ENCODE results near the gene ITM2A. TPM values are rescaled to one million over a fixed set of nuclear protein-coding genes. Genes with fewer than 3 reads are reported as not detected.

ITM2A gene
- total RNA-seq, 1 experiment from 2014 or later, result not detected

DNA sequence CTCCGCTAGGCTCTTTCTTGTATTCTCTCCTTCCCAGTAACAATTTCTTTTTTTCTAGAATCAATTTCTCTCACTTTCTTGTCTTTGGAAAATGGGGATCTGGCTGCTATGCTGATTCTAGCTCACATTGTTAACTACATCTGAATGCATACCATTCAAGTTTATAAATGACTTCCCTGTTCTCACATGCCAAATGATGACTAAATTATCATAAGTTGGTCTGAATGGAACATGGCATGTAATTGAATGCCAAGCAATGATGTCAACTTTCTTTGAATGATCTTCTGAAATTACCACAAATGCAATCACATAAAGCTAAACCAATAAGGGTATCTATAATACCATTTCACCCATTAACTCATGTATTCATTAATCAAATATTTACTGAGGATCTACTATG, 2.7 kb upstream of the ITM2A start:
- ChIA-PET CTCF (no interaction called here), POLR2A (no interaction called here), RAD21 (ENCODE audit: low non-redundant PET in 1 of 2, low total read pairs in 2 of 2, uncharacterized antibody in 2 of 2, unreplicated experiment in 2 of 2) (no interaction called here)
- no peaks in the 10 kb centered on the region for H3K9me3 ChIP-seq (ENCODE audit: control insufficient read depth in 1 of 2, insufficient read depth in 1 of 2, low read depth in 1 of 2, low read length in 2 of 2)
- H4K20me1 ChIP-seq (ENCODE audit: insufficient read depth), result no peaks in the 10 kb centered on the region
- no peak for ATAC-seq
- H3K4me3 ChIP-seq (replicated peaks in 1 of 2; ENCODE audit: low read depth in 1 of 2, low read length in 2 of 2), result no peak overlapping the region
- H3K9me2 ChIP-seq (ENCODE audit: insufficient read depth), result no peaks in the 10 kb centered on the region
- no peak overlapping the region for H3K27ac ChIP-seq (ENCODE audit: low read depth, low read length)
- no peak for DNase-seq (ENCODE audit: low read depth, low spot score)
- no peaks in the 10 kb centered on the region for H3K36me3 ChIP-seq (ENCODE audit: control insufficient read depth in 1 of 2, insufficient read depth in 2 of 2, low read length in 2 of 2)
- H3K79me2 ChIP-seq (ENCODE audit: insufficient read depth, low read length), result no peaks in the 10 kb centered on the region
- H2AFZ ChIP-seq (ENCODE audit: low read depth, low read length, poor library complexity, severe bottlenecking), result no peak overlapping the region
- H3K9ac ChIP-seq (ENCODE audit: low read length), result no peak overlapping the region
- no peaks in the 10 kb centered on the region for H3K4me1 ChIP-seq (ENCODE audit: control insufficient read depth in 1 of 2, insufficient read depth in 2 of 2, low read length in 2 of 2)
- intact Hi-C loops (cut with micrococcal nuclease), result no loop called here
- TF ChIP-seq, protein P1, sequence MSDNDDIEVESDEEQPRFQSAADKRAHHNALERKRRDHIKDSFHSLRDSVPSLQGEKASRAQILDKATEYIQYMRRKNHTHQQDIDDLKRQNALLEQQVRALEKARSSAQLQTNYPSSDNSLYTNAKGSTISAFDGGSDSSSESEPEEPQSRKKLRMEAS (IDR thresholded peaks at IDR 0.05), result no peak
- TF ChIP-seq SIN3A (IDR thresholded peaks at IDR 0.05; ENCODE audit: low read depth) (no peak), EZH2phosphoT487 (IDR thresholded peaks at IDR 0.05; ENCODE audit: borderline replicate concordance) (no peak), EZH2 (IDR thresholded peaks at IDR 0.05) (no peak), CBX3 (IDR thresholded peaks at IDR 0.05; ENCODE audit: low read depth) (no peak), POLR2A (IDR thresholded peaks at IDR 0.05; ENCODE audit: borderline replicate concordance, extremely low read depth, insufficient read depth, insufficient read length) (no peak), ELF1 (IDR thresholded peaks at IDR 0.05; ENCODE audit: borderline replicate concordance, low read depth) (no peak), TCF7L2 (IDR thresholded peaks at IDR 0.05; ENCODE audit: borderline replicate concordance, extremely low read depth, insufficient read depth, insufficient read length) (no peak), RAD21 (IDR thresholded peaks at IDR 0.05; ENCODE audit: low read depth) (no peak)
- TF ChIP-seq, protein P2, sequence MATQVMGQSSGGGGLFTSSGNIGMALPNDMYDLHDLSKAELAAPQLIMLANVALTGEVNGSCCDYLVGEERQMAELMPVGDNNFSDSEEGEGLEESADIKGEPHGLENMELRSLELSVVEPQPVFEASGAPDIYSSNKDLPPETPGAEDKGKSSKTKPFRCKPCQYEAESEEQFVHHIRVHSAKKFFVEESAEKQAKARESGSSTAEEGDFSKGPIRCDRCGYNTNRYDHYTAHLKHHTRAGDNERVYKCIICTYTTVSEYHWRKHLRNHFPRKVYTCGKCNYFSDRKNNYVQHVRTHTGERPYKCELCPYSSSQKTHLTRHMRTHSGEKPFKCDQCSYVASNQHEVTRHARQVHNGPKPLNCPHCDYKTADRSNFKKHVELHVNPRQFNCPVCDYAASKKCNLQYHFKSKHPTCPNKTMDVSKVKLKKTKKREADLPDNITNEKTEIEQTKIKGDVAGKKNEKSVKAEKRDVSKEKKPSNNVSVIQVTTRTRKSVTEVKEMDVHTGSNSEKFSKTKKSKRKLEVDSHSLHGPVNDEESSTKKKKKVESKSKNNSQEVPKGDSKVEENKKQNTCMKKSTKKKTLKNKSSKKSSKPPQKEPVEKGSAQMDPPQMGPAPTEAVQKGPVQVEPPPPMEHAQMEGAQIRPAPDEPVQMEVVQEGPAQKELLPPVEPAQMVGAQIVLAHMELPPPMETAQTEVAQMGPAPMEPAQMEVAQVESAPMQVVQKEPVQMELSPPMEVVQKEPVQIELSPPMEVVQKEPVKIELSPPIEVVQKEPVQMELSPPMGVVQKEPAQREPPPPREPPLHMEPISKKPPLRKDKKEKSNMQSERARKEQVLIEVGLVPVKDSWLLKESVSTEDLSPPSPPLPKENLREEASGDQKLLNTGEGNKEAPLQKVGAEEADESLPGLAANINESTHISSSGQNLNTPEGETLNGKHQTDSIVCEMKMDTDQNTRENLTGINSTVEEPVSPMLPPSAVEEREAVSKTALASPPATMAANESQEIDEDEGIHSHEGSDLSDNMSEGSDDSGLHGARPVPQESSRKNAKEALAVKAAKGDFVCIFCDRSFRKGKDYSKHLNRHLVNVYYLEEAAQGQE (IDR thresholded peaks at IDR 0.05; ENCODE audit: low read depth), result no peak
- TF ChIP-seq, protein P3, sequence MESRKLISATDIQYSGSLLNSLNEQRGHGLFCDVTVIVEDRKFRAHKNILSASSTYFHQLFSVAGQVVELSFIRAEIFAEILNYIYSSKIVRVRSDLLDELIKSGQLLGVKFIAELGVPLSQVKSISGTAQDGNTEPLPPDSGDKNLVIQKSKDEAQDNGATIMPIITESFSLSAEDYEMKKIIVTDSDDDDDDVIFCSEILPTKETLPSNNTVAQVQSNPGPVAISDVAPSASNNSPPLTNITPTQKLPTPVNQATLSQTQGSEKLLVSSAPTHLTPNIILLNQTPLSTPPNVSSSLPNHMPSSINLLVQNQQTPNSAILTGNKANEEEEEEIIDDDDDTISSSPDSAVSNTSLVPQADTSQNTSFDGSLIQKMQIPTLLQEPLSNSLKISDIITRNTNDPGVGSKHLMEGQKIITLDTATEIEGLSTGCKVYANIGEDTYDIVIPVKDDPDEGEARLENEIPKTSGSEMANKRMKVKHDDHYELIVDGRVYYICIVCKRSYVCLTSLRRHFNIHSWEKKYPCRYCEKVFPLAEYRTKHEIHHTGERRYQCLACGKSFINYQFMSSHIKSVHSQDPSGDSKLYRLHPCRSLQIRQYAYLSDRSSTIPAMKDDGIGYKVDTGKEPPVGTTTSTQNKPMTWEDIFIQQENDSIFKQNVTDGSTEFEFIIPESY (IDR thresholded peaks at IDR 0.05; ENCODE audit: extremely low read depth, insufficient replicate concordance, low read length), result no peak
- TF ChIP-seq, protein P4, sequence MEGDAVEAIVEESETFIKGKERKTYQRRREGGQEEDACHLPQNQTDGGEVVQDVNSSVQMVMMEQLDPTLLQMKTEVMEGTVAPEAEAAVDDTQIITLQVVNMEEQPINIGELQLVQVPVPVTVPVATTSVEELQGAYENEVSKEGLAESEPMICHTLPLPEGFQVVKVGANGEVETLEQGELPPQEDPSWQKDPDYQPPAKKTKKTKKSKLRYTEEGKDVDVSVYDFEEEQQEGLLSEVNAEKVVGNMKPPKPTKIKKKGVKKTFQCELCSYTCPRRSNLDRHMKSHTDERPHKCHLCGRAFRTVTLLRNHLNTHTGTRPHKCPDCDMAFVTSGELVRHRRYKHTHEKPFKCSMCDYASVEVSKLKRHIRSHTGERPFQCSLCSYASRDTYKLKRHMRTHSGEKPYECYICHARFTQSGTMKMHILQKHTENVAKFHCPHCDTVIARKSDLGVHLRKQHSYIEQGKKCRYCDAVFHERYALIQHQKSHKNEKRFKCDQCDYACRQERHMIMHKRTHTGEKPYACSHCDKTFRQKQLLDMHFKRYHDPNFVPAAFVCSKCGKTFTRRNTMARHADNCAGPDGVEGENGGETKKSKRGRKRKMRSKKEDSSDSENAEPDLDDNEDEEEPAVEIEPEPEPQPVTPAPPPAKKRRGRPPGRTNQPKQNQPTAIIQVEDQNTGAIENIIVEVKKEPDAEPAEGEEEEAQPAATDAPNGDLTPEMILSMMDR (IDR thresholded peaks at IDR 0.05 in 2 of 3, conservative IDR thresholded peaks at IDR 0.05 in 1 of 3; ENCODE audit: borderline replicate concordance in 1 of 3, insufficient read depth in 1 of 3, low read depth in 2 of 3, low read length in 2 of 3), result no peak
- H3K27me3 ChIP-seq (ENCODE audit: insufficient read depth, low read length), result no peaks in the 10 kb centered on the region
- BruUV-seq (replicated peaks), result no TSS peak
- H3K4me2 ChIP-seq (ENCODE audit: low read length), result no peak overlapping the region
